IMR-90 (cell line): Measurements from ENCODE around the gene BIRC5. TPM values are rescaled to one million over a fixed set of nuclear protein-coding genes. Genes with fewer than 3 reads are reported as not detected.

ENCODE experiments used
- ATAC-seq: fragments of 200-7000 bp; cut with Tn5 transposase; 2 replicates; pipeline ENCODE4 v1.9.1; 2020; ENCODE audit warnings: low read depth, mild to moderate bottlenecking, moderate library complexity
- BruUV-seq: library from RNA; stranded (reverse); fragments of 400-500 nt; replicated peaks from 2 replicates; lab custom pipeline; 2021; lab: Mats Ljungman, UMichigan
- CTCF ChIA-PET: fragments of 300-600 bp; formaldehyde crosslinking; extraction: SDS; loops from one replicate; lab custom pipeline; 2021; ENCODE audit warnings: antibody characterized with exemption; lab: Yijun Ruan, JAX
- POLR2A ChIA-PET: fragments of 300-600 bp; sonication (Branson Sonifier 250); formaldehyde crosslinking; loops from one replicate; lab custom pipeline; 2022; ENCODE audit warnings: antibody characterized with exemption; ENCODE audit not compliant: unreplicated experiment; lab: Charles Lee
- DNase-seq: peaks from one replicate; pipeline ENCODE4 v3.0.0; 2013
- H2AFZ ChIP-seq: replicated peaks from 2 replicates; pipeline ENCODE3; 2013; ENCODE audit warnings: low read length, mild to moderate bottlenecking; ENCODE audit not compliant: poor library complexity
- H2AK5ac ChIP-seq: 2 replicates; pipeline ENCODE4 v1.6.1; 2013; ENCODE audit warnings: low read depth, low read length, inconsistent platforms
- H2AK9ac ChIP-seq: replicated peaks from 2 replicates; pipeline ENCODE3; 2013; ENCODE audit warnings: mild to moderate bottlenecking, low read depth, low read length, moderate library complexity; ENCODE audit not compliant: poor library complexity
- H2BK120ac ChIP-seq: 2 replicates; pipeline ENCODE4 v1.6.1; 2013; ENCODE audit warnings: low read depth, low read length, inconsistent platforms
- H2BK15ac ChIP-seq: 3 replicates; pipeline ENCODE4 v1.6.1; 2013; ENCODE audit warnings: low read depth, low read length, inconsistent platforms
- H2BK20ac ChIP-seq: 2 replicates; pipeline ENCODE4 v1.6.1; 2013; ENCODE audit warnings: low read depth, mild to moderate bottlenecking, inconsistent platforms, low read length, moderate library complexity
- H2BK5ac ChIP-seq: 2 replicates; pipeline ENCODE4 v1.6.1; 2013; ENCODE audit warnings: mild to moderate bottlenecking, low read depth, low read length, inconsistent platforms; ENCODE audit not compliant: poor library complexity, severe bottlenecking
- H3K14ac ChIP-seq: replicated peaks from 2 replicates; pipeline ENCODE4 v1.6.1; 2013; ENCODE audit warnings: low read depth, low read length, inconsistent platforms
- H3K18ac ChIP-seq: 2 replicates; pipeline ENCODE4 v1.6.1; 2013; ENCODE audit warnings: low read depth, low read length, control low read depth
- H3K23ac ChIP-seq: 2 replicates; pipeline ENCODE4 v1.6.1; 2013; ENCODE audit warnings: low read depth, low read length, inconsistent platforms
- H3K27ac ChIP-seq: 2 replicates; pipeline ENCODE4 v1.5.1; 2013; ENCODE audit warnings: mild to moderate bottlenecking, control low read depth, low read length; ENCODE audit not compliant: insufficient read depth
- H3K27me3 ChIP-seq: 2 replicates; pipeline ENCODE4 v1.6.1; 2013; ENCODE audit warnings: low read length; ENCODE audit not compliant: control insufficient read depth, insufficient read depth
- H3K36me3 ChIP-seq: 2 replicates; pipeline ENCODE4 v1.6.1; 2013; ENCODE audit warnings: low read length, mixed read lengths; ENCODE audit not compliant: control insufficient read depth, insufficient read depth
- H3K4ac ChIP-seq: 2 replicates; pipeline ENCODE4 v1.6.1; 2013; ENCODE audit warnings: low read depth, low read length, inconsistent platforms
- H3K4me1 ChIP-seq: 2 replicates; pipeline ENCODE4 v1.6.1; 2013; ENCODE audit warnings: low read length, mixed read lengths; ENCODE audit not compliant: control insufficient read depth, insufficient read depth
- H3K4me2 ChIP-seq: 2 replicates; pipeline ENCODE4 v1.6.1; 2013; ENCODE audit warnings: low read depth, mild to moderate bottlenecking, control low read depth, low read length, moderate library complexity
- H3K4me3 ChIP-seq: 2 replicates; pipeline ENCODE4 v1.5.1; 2013; ENCODE audit warnings: low read depth, mild to moderate bottlenecking, control low read depth, low read length, moderate library complexity; ENCODE audit not compliant: insufficient read depth
- H3K56ac ChIP-seq: 2 replicates; pipeline ENCODE4 v1.6.1; 2013; ENCODE audit warnings: low read length, inconsistent platforms; ENCODE audit not compliant: insufficient read depth; ENCODE audit errors: extremely low read depth
- H3K79me1 ChIP-seq, 2 experiments: 2 replicates each; pipeline ENCODE4 v1.6.1; 2013; ENCODE audit warnings: low read length in 2 of 2, inconsistent platforms in 1 of 2, low read depth in 1 of 2
- H3K9ac ChIP-seq: 2 replicates; pipeline ENCODE4 v1.6.1; 2013; ENCODE audit warnings: low read depth, low read length, control low read depth
- H3K9me1 ChIP-seq: 2 replicates; pipeline ENCODE4 v1.6.1; 2013; ENCODE audit warnings: low read length, inconsistent platforms; ENCODE audit not compliant: insufficient read depth
- H3K9me3 ChIP-seq: 2 replicates; pipeline ENCODE4 v1.6.1; 2013; ENCODE audit warnings: low read length; ENCODE audit not compliant: control insufficient read depth, insufficient read depth
- H4K20me1 ChIP-seq: 2 replicates; pipeline ENCODE4 v1.6.1; 2013; ENCODE audit warnings: low read length, inconsistent platforms; ENCODE audit not compliant: insufficient read depth
- H4K5ac ChIP-seq: 2 replicates; pipeline ENCODE4 v1.6.1; 2013; ENCODE audit warnings: mild to moderate bottlenecking, low read depth, low read length, control low read depth
- H4K8ac ChIP-seq, 2 experiments: 2 replicates each; pipeline ENCODE4 v1.6.1; 2013; ENCODE audit warnings: low read depth in 2 of 2, low read length in 2 of 2, control low read depth in 1 of 2, inconsistent platforms in 1 of 2
- H4K91ac ChIP-seq: 2 replicates; pipeline ENCODE4 v1.6.1; 2013; ENCODE audit warnings: low read depth, low read length, inconsistent platforms; ENCODE audit not compliant: insufficient read depth
- CEBPB ChIP-seq: IDR thresholded peaks from 2 replicates; pipeline ENCODE4 v1.6.1; 2012; ENCODE audit warnings: low read depth, low read length, improper control_type of control experiment
- ELK1 ChIP-seq: fragments of 150-350 bp; IDR thresholded peaks from 2 replicates; pipeline ENCODE4 v1.6.1; 2016; ENCODE audit warnings: low read depth, mild to moderate bottlenecking, low read length, moderate library complexity, borderline replicate concordance
- FOS ChIP-seq: fragments of 150-350 bp; IDR thresholded peaks from 2 replicates; pipeline ENCODE4 v1.6.1; 2016; ENCODE audit warnings: low read depth, low read length
- POLR2A ChIP-seq: IDR thresholded peaks from 2 replicates; pipeline ENCODE4 v1.6.1; 2012; ENCODE audit warnings: mild to moderate bottlenecking, low read depth, low read length
- RCOR1 ChIP-seq: IDR thresholded peaks from 2 replicates; pipeline ENCODE4 v1.6.1; 2012; ENCODE audit warnings: mild to moderate bottlenecking, low read length, improper control_type of control experiment; ENCODE audit not compliant: insufficient replicate concordance
- USF2 ChIP-seq: fragments of 150-350 bp; IDR thresholded peaks from 2 replicates; pipeline ENCODE4 v1.6.1; 2017; ENCODE audit warnings: mild to moderate bottlenecking, antibody characterized with exemption, low read length, low read depth
- WGBS, 2 experiments: methylation state at CpG; one replicate each; pipeline versions ENCODE4 v1.1.5 to v1.1.7; 2013; ENCODE audit warnings: missing lambda C conversion rate in 2 of 2; ENCODE audit not compliant: insufficient read length in 1 of 2; ENCODE audit errors: extremely low coverage in 2 of 2; 5-methylcytosine and 5-hydroxymethylcytosine counted together
- dilution Hi-C: fragments of 300-500 bp; cut with HindIII; formaldehyde crosslinking; loops from one replicate; pipeline ENCODE4 v1.14.3; 2018; ENCODE audit warnings: low sequenced_read_pairs; ENCODE audit not compliant: unreplicated experiment
- in situ Hi-C: fragments of 300-500 bp; cut with MboI; formaldehyde crosslinking; loops from 3 replicates; pipeline ENCODE4 v1.14.3; 2019; ENCODE audit warnings: low sequenced_read_pairs, inconsistent platforms, mixed read lengths
- intact Hi-C: fragments of 100-400 bp; cut with micrococcal nuclease; formaldehyde crosslinking; loops from 2 replicates; pipeline ENCODE4 v1.10.0; 2022
- polyA plus RNA-seq, 3 experiments: library from polyadenylated mRNA; depleted of rRNA; stranded (reverse); fragments of >200 nt; gene quantifications; 2 replicates each; pipeline ENCODE4 v1.2.3, GENCODE V29; 2012; ENCODE audit warnings: low replicate concordance in 1 of 3
- total RNA-seq: library from RNA; depleted of rRNA; stranded (reverse); fragments of >200 nt; gene quantifications from 2 replicates; pipeline ENCODE4 v1.2.3, GENCODE V29; 2012

BIRC5 gene
- total and polyA plus RNA-seq, 2 of the 4 experiments (the other 2 are of a cell fraction) = 16.6 to 52.7 TPM

GRCh38 chr17:78170692-78171590 lies 43.1 kb upstream of the BIRC5 start:
- no peak overlapping the region for H2AFZ ChIP-seq
- no peak for DNase-seq
- BruUV-seq = no TSS peak
- no peak overlapping the region for H3K4me3 ChIP-seq
- no peak for ATAC-seq
- peaks cover 6% of the 10 kb centered on the region; the same call in 1 of the 2 replicates for H4K20me1 ChIP-seq
- peaks cover 13% of the 10 kb centered on the region for H3K4me1 ChIP-seq
- H3K36me3 ChIP-seq = no peaks in the 10 kb centered on the region
- H4K8ac ChIP-seq = no peak overlapping the region
- intact Hi-C loops = no loop called here
- H2BK20ac ChIP-seq = no peak overlapping the region
- H4K5ac ChIP-seq = no peak overlapping the region
- H3K18ac ChIP-seq = no peak overlapping the region
- no peak overlapping the region for H3K4me2 ChIP-seq
- peaks cover 8% of the 10 kb centered on the region; the same call in 1 of the 2 replicates for H3K9me1 ChIP-seq
- no peak overlapping the region for H3K56ac ChIP-seq
- H3K27me3 ChIP-seq = no peaks in the 10 kb centered on the region
- no peak overlapping the region for H3K14ac ChIP-seq
- in situ Hi-C loops = no loop called here
- ChIA-PET CTCF (no interaction called here), POLR2A (no interaction called here)
- H2AK5ac ChIP-seq = no peak overlapping the region
- no peak overlapping the region for H3K9ac ChIP-seq
- no peak overlapping the region for H3K27ac ChIP-seq
- H3K23ac ChIP-seq = no peak overlapping the region
- H2BK15ac ChIP-seq = no peak overlapping the region
- no peaks in the 10 kb centered on the region for H3K9me3 ChIP-seq
- H3K79me1 ChIP-seq = peaks cover 0 to 24% of the 10 kb centered on the region in 2 experiments; a peak in 2 of 4 replicates
- no peak overlapping the region for H3K4ac ChIP-seq
- dilution Hi-C loops = no loop called here
- TF ChIP-seq CEBPB (no peak), POLR2A (no peak), FOS (no peak), USF2 (no peak), ELK1 (no peak), RCOR1 (no peak)
- no peak overlapping the region for H2BK5ac ChIP-seq
- H2AK9ac ChIP-seq = no peak overlapping the region
- WGBS, 2 experiments = 93% methylated on average over 5 of the region's 31 CpGs; no CpG with 5 or more reads in 1 of the 2 experiments
- no peak overlapping the region for H2BK120ac ChIP-seq
- no peak overlapping the region for H4K91ac ChIP-seq
